Neuronal stem cell (in vitro differentiated cells): Measurements from ENCODE around the gene TPO.
A peak's percentile ranks its signal among the peaks of the same experiment; 100 is the strongest.

Source experiments
- DNase-seq: peaks from one replicate; pipeline ENCODE4 v3.0.0-alpha.2; 2013; ENCODE audit warnings: low spot score
- H2AFZ ChIP-seq: one replicate; pipeline ENCODE4 v1.6.1; 2013; ENCODE audit warnings: mild to moderate bottlenecking, low read length, inconsistent platforms
- H2AK5ac ChIP-seq: 2 replicates; pipeline ENCODE4 v1.6.1; 2013; ENCODE audit warnings: low read depth, mild to moderate bottlenecking, inconsistent platforms, low read length, moderate library complexity, mixed read lengths
- H2BK120ac ChIP-seq: 2 replicates; pipeline ENCODE4 v1.6.1; 2013; ENCODE audit warnings: low read depth, mild to moderate bottlenecking, inconsistent platforms, low read length, moderate library complexity, mixed read lengths
- H2BK12ac ChIP-seq: one replicate; pipeline ENCODE4 v1.6.1; 2013; ENCODE audit warnings: low read length, inconsistent platforms
- H2BK15ac ChIP-seq: 2 replicates; pipeline ENCODE4 v1.6.1; 2013; ENCODE audit warnings: mild to moderate bottlenecking, low read length, inconsistent platforms, mixed read lengths
- H2BK5ac ChIP-seq: one replicate; pipeline ENCODE4 v1.6.1; 2013; ENCODE audit warnings: inconsistent platforms, mild to moderate bottlenecking, low read length, moderate library complexity
- H3K14ac ChIP-seq: one replicate; pipeline ENCODE4 v1.6.1; 2013; ENCODE audit warnings: low read length, inconsistent platforms
- H3K18ac ChIP-seq: 2 replicates; pipeline ENCODE4 v1.6.1; 2013; ENCODE audit warnings: low read length, inconsistent platforms
- H3K23ac ChIP-seq: 2 replicates; pipeline ENCODE4 v1.6.1; 2013; ENCODE audit warnings: low read depth, mild to moderate bottlenecking, mixed read lengths, low read length, inconsistent platforms; ENCODE audit not compliant: poor library complexity
- H3K27ac ChIP-seq: replicated peaks from 3 replicates; pipeline ENCODE4 v1.5.1; 2013; ENCODE audit warnings: low read length, inconsistent platforms
- H3K27me3 ChIP-seq, 3 experiments: 2 replicates each; pipeline ENCODE4 v1.6.1; 2013; ENCODE audit warnings: low read length in 3 of 3, mild to moderate bottlenecking in 2 of 3, inconsistent platforms in 1 of 3, low read depth in 1 of 3, mixed read lengths in 1 of 3, moderate library complexity in 1 of 3; ENCODE audit not compliant: control insufficient read depth in 3 of 3, insufficient read depth in 3 of 3
- H3K36me3 ChIP-seq, 2 donors: replicated peaks in 1 of 2; 2 replicates each; pipeline ENCODE4 v1.6.1; 2013; ENCODE audit warnings: low read length in 2 of 2; ENCODE audit not compliant: control insufficient read depth in 2 of 2, insufficient read depth in 2 of 2
- H3K4ac ChIP-seq: 2 replicates; pipeline ENCODE4 v1.6.1; 2013; ENCODE audit warnings: inconsistent platforms, mild to moderate bottlenecking, low read length, moderate library complexity
- H3K4me1 ChIP-seq, 2 donors: 1 replicate in 1 of 2; 2 replicates in 1 of 2; pipeline ENCODE4 v1.6.1; 2013; ENCODE audit warnings: low read length in 2 of 2, low read depth in 1 of 2; ENCODE audit not compliant: control insufficient read depth in 2 of 2, insufficient read depth in 1 of 2
- H3K4me2 ChIP-seq: one replicate; pipeline ENCODE4 v1.6.1; 2013; ENCODE audit warnings: mild to moderate bottlenecking, low read length, inconsistent platforms; ENCODE audit not compliant: insufficient read depth, poor library complexity, severe bottlenecking
- H3K4me3 ChIP-seq, 2 donors: 2 replicates each; pipeline ENCODE4 v1.5.1; 2013; ENCODE audit warnings: low read length in 2 of 2, mild to moderate bottlenecking in 2 of 2, inconsistent platforms in 1 of 2, moderate library complexity in 1 of 2
- H3K79me1 ChIP-seq: one replicate; pipeline ENCODE4 v1.6.1; 2013; ENCODE audit warnings: low read depth, mild to moderate bottlenecking, inconsistent platforms, low read length, moderate library complexity
- H3K9ac ChIP-seq: one replicate; pipeline ENCODE4 v1.6.1; 2013; ENCODE audit warnings: mild to moderate bottlenecking, low read depth, low read length, inconsistent platforms; ENCODE audit not compliant: poor library complexity
- H3K9me3 ChIP-seq, 2 donors: replicated peaks in 1 of 2; 2 replicates each; pipeline versions ENCODE3 to v1.6.1; 2013; ENCODE audit warnings: low read length in 2 of 2, mild to moderate bottlenecking in 2 of 2, inconsistent platforms in 1 of 2, low read depth in 1 of 2, mixed read lengths in 1 of 2, moderate library complexity in 1 of 2; ENCODE audit not compliant: control insufficient read depth in 2 of 2, insufficient read depth in 1 of 2
- H4K8ac ChIP-seq: one replicate; pipeline ENCODE4 v1.6.1; 2013; ENCODE audit warnings: low read depth, mild to moderate bottlenecking, inconsistent platforms, low read length, moderate library complexity
- H4K91ac ChIP-seq: one replicate; pipeline ENCODE4 v1.6.1; 2013; ENCODE audit warnings: low read length, low read depth, mild to moderate bottlenecking, inconsistent platforms; ENCODE audit not compliant: poor library complexity
- WGBS, 2 donors: extraction: QIAGEN DNeasy Blood & Tissue Kit; methylation state at CpG; one replicate each; pipeline ENCODE4 v1.1.7; 2013; ENCODE audit warnings: missing lambda C conversion rate in 2 of 2, mixed read lengths in 1 of 2; ENCODE audit not compliant: insufficient read length in 2 of 2, insufficient replicate concordance in 1 of 2; ENCODE audit errors: extremely low coverage in 2 of 2; 5-methylcytosine and 5-hydroxymethylcytosine counted together

TPO gene

GRCh38 chr2:1479346-1479745 is 66.1 kb downstream of the TPO start:
- no peak overlapping the region for H3K18ac ChIP-seq
- no peaks in the 10 kb centered on the region for H3K27me3 ChIP-seq
- H3K27ac ChIP-seq = no peak overlapping the region
- no peak overlapping the region for H4K91ac ChIP-seq
- no peak overlapping the region for H2BK15ac ChIP-seq
- H3K4me2 ChIP-seq = no peak overlapping the region
- no peaks in the 10 kb centered on the region for H3K4me1 ChIP-seq
- DNase-seq = no peak
- no peak overlapping the region for H2AK5ac ChIP-seq
- no peaks in the 10 kb centered on the region for H3K79me1 ChIP-seq
- no peaks in the 10 kb centered on the region for H3K9me3 ChIP-seq
- no peak overlapping the region for H3K14ac ChIP-seq
- H2AFZ ChIP-seq = no peak overlapping the region
- WGBS, 2 donors = no CpG with 5 or more reads among the region's 6 CpGs
- no peak overlapping the region for H3K9ac ChIP-seq
- H3K4me3 ChIP-seq = no peak overlapping the region
- no peak overlapping the region for H3K23ac ChIP-seq
- H4K8ac ChIP-seq = no peak overlapping the region
- H2BK5ac ChIP-seq = no peak overlapping the region
- H2BK12ac ChIP-seq = no peak overlapping the region
- no peak overlapping the region for H3K4ac ChIP-seq
- no peaks in the 10 kb centered on the region for H3K36me3 ChIP-seq
- H2BK120ac ChIP-seq = no peak overlapping the region

GRCh38 chr2:1480671-1481076 is 67.4 kb downstream of the TPO start:
- Histone ChIP-seq H3K9ac (no peak overlapping the region), H3K27me3 (no peaks in the 10 kb centered on the region), H3K79me1 (no peaks in the 10 kb centered on the region), H2AK5ac (no peak overlapping the region), H4K8ac (no peak overlapping the region), H3K4me3 (no peak overlapping the region), H2BK5ac (no peak overlapping the region), H3K18ac (peak overlapping the region; percentile 5), H2BK12ac (no peak overlapping the region), H3K36me3 (no peaks in the 10 kb centered on the region), H3K9me3 (no peaks in the 10 kb centered on the region), H2AFZ (no peak overlapping the region), H3K4ac (no peak overlapping the region), H3K4me2 (no peak overlapping the region), H3K23ac (peak overlapping the region; percentile 14), H2BK15ac (no peak overlapping the region), H3K14ac (peak overlapping the region; percentile 87), H3K27ac (no peak overlapping the region), H4K91ac (no peak overlapping the region), H3K4me1 (no peaks in the 10 kb centered on the region), H2BK120ac (peak overlapping the region; percentile 4)
- no CpG with 5 or more reads among the region's 13 CpGs for WGBS, 2 donors
- no peak for DNase-seq

GRCh38 chr2:1481406-1482252 is 68.4 kb downstream of the TPO start:
- Histone ChIP-seq H2BK12ac (peak overlapping the region; percentile 41), H3K36me3 (no peaks in the 10 kb centered on the region)
- no CpG with 5 or more reads among the region's 20 CpGs for WGBS, 2 donors

GRCh38 chr2:1482253-1482675 is 69.0 kb downstream of the TPO start:
- Histone ChIP-seq H3K36me3 (no peaks in the 10 kb centered on the region), H3K27ac (no peak overlapping the region), H3K4me3 (no peak overlapping the region), H2AFZ (no peak overlapping the region), H2AK5ac (no peak overlapping the region), H2BK5ac (no peak overlapping the region), H2BK15ac (no peak overlapping the region), H4K8ac (no peak overlapping the region), H4K91ac (no peak overlapping the region), H3K9me3 (no peaks in the 10 kb centered on the region), H3K4me1 (no peaks in the 10 kb centered on the region), H3K9ac (no peak overlapping the region), H2BK120ac (no peak overlapping the region), H3K27me3 (no peaks in the 10 kb centered on the region), H3K14ac (no peak overlapping the region), H3K4me2 (no peak overlapping the region), H2BK12ac (no peak overlapping the region), H3K18ac (peak overlapping the region; percentile 41), H3K23ac (no peak overlapping the region), H3K4ac (no peak overlapping the region), H3K79me1 (no peaks in the 10 kb centered on the region)
- no peak for DNase-seq
- no CpG with 5 or more reads among the region's 9 CpGs for WGBS, 2 donors

More at GRCh38 chr2:1481406-1482252, 68.4 kb downstream of the TPO start:
- DNase-seq = no peak
- Histone ChIP-seq H3K79me1 (no peaks in the 10 kb centered on the region), H4K8ac (no peak overlapping the region), H2BK120ac (no peak overlapping the region), H3K9me3 (no peaks in the 10 kb centered on the region), H2AFZ (no peak overlapping the region), H2BK5ac (no peak overlapping the region), H3K27ac (no peak overlapping the region), H2AK5ac (no peak overlapping the region), H4K91ac (no peak overlapping the region), H2BK15ac (no peak overlapping the region), H3K4me1 (no peaks in the 10 kb centered on the region), H3K18ac (peak overlapping the region; percentile 48), H3K14ac (no peak overlapping the region), H3K9ac (no peak overlapping the region), H3K4ac (no peak overlapping the region), H3K27me3 (no peaks in the 10 kb centered on the region), H3K4me2 (no peak overlapping the region), H3K4me3 (no peak overlapping the region), H3K23ac (no peak overlapping the region)
